WI38 (cell line): ENCODE data around the gene AMT.

Experiments used
- H3K4me3 ChIP-seq: 2 replicates; pipeline ENCODE4 v1.5.1; 2011; ENCODE audit warnings: low read depth, mild to moderate bottlenecking, control low read depth, low read length
- CTCF ChIP-seq: IDR thresholded peaks from 2 replicates; pipeline ENCODE4 v1.5.1; 2012; ENCODE audit warnings: low read depth, mild to moderate bottlenecking, control low read depth, low read length

The AMT gene

GRCh38 chr3:49454898-49455681 is 32.8 kb upstream of the AMT start:
- TF ChIP-seq CTCF: no peak
- H3K4me3 ChIP-seq: no peak overlapping the region

DNA sequence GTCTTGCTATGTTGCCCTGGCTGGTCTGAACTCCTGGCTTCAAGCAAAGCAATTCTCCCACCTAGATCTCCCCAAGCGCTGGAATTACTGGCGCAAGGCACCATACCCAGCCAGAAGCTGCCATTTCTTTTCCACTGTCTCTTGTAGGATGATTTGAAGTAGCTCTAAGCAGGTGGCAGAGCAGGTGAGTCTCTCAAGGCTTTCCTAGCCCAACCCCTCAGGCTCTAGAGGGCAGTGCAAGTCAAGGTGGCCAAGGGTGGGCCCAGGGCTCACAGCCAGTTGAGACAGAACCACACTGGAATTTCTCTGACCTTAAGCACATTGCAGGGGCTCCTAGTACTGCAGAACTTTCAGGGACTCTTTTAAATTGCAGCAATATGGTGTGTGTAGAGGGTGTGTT is 32.2 kb upstream of the AMT start:
- no peak overlapping the region for H3K4me3 ChIP-seq
- no peak for TF ChIP-seq CTCF

- TF ChIP-seq CTCF: no peak
- no peak overlapping the region for H3K4me3 ChIP-seq
Observed at GRCh38 chr3:49453621-49454020, 31.3 kb upstream of the AMT start.

DNA sequence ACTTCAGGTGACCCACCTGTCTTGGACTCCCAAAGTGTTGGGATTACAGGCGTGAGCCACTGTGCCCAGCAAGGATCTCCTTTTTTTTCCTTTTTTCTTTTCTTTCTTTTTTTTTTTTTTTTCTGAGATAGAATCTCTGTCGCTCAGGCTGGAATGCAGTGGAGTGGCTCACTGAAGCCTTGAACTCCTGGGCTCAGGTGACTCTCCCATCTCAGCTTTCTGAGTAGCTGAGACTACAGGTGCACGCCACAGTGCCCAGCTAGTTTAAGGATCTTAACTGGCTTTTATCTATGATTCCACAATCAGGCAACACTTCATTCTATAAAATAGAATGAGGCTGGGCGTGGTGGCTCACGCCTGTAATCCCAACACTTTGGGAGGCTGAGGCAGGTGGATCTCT is 23.1 kb upstream of the AMT start:
- no peak for TF ChIP-seq CTCF
- no peak overlapping the region for H3K4me3 ChIP-seq

DNA sequence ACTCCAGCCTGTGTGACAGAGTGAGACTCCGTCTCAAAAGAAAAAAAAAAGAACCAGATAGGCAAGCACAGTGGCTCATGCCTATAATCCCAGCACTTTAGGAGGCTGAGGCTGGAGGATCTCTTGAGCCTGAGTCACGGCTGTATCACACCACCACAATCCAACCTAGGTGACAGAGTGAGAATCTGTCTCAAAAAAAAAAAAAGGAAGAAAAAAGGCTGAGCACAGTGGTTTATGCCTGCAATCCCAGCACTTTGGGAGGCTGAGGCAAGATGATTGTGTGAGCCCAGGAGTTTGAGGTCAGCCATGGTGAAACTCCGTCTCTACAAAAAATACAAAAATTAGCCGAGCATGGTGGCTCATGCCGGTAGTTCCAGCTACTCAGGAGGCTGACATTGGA is 12.5 kb upstream of the AMT start:
- no peak overlapping the region for H3K4me3 ChIP-seq
- TF ChIP-seq CTCF: no peak

GRCh38 chr3:49428752-49429080 is 6.4 kb upstream of the AMT start:
- no peak for TF ChIP-seq CTCF
- H3K4me3 ChIP-seq: peak overlapping the region; percentile 67

DNA sequence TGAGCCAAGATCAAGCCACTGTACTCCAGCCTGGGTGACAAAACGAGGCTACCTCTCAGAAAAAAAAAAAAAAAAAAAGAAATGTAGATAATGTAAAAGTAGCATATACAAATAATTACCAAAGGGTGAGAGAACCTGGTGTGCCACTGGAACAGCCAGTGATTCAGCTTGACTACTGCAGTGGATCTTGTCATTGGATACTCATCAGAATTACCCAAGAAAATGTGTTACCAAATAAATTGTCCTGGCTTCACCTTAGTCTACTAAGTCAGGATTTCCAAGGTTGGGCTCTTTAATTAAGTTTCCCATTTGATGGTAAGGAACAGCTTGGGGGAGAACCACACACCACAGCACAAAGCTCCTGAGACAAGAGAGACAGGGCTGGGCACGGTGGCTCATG is 5.3 kb upstream of the AMT start:
- H3K4me3 ChIP-seq: no peak overlapping the region
- no peak for TF ChIP-seq CTCF
